HG03196 (cell line): Measurements from ENCODE around the gene APCDD1L.
"Not testable (repeated sequence)": the region's sequence is repeated elsewhere in the genome, so short reads cannot be mapped to it uniquely, and the experiment has no call there.

Source experiments
- ATAC-seq: cut with Tn5 transposase; IDR thresholded peaks from one replicate; pipeline ENCODE4 v1.9.1; 2021; ENCODE audit not compliant: unreplicated experiment

The APCDD1L gene

DNA sequence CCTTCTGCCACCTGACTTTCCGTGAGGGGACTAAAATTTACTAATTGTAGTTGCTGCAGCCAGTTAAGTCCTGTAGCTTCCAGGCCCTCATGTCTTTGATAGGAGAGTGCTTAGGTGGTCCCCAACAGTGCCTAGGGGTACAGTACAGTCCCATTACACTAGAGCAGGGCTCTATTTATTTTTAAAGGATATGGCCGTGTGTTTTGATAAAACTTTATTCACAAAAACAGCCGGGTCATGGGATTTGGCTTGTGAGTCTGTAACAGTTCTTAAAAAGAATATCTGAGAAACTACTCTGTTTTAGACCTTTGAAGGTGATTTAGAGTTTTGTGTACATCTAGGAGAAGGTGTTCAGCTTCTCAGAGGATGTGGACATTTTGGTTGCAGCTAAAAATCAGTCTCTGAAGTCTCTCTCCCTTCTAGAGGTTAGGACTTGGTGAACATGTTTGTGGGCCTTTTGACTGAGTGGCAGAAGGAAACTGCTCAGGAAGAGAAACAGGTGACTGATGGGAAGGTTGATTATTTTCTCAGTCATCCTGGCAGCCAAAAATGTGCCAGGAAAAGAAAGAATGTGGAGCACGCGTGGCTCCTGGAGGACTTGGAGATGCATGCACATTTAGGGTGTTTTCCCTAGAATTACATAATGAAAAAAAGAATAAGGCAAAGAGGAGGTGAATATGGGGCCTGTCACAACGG is 68.8 kb downstream of the APCDD1L start:
- ATAC-seq = no peak

DNA sequence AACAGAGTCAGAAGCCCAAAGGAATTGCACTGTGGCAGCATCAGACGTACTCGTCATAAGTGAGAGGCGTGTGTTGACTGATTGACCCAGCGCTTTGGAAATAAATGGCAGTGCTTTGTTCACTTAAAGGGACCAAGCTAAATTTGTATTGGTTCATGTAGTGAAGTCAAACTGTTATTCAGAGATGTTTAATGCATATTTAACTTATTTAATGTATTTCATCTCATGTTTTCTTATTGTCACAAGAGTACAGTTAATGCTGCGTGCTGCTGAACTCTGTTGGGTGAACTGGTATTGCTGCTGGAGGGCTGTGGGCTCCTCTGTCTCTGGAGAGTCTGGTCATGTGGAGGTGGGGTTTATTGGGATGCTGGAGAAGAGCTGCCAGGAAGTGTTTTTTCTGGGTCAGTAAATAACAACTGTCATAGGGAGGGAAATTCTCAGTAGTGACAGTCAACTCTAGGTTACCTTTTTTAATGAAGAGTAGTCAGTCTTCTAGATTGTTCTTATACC is 70.4 kb downstream of the APCDD1L start:
- no peak for ATAC-seq

DNA sequence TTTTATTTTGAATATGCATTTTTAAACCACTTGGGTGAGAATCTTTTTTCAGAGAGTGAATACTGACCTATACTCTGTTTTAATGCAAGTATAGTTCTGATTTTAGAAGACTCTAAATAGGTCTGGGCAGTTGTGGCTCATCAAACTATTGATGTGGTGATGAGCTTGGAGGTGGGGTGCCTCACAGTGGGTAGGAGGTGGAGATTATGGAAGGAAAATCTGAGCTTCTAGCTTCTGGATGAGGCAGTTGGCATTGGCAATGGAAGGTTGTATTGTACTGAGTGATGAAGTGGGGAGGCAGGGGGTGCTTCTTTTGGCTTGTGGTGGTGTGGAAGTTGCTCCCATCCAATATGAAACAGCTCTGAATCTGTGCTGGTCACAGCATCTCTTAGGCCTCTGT is 73.5 kb downstream of the APCDD1L start:
- ATAC-seq = no peak

DNA sequence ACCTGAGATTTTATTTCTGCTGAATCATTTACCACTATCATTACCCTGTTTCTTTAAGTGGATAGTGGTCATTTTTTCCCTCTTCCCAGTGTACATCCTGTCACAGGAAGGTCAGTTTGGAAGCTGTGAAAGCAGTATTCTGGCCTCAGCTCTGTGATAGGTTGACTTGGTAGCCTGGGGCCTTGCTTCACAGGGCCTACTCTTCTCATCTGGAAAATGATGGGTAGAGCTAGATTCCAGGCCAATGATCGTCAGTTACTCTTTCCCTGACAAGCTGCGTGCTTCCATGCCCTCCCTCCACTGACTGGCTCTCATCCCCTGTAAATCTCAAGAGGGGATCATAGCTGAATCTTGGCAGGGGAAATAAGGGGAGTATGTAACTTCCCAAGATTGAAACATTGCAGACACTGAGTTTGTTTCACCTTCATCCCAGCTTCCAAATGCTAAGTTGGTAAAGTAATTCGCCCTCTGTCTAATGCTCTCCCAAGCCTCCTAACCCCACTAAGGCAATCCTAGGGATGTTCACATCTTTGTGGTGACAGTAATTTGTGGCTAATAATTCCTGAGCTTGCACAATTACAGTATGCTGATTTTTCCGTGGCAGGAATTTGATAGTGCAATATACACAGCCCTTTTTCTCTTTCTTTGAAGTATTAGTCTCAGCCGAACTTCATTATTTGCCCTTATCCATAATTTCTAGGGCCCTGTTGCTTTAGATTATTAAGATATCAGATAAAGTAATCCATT is 75.0 kb downstream of the APCDD1L start:
- no peak for ATAC-seq

GRCh38 chr20:58438970-58439808 is 76.0 kb downstream of the APCDD1L start:
- ATAC-seq = no peak

- ATAC-seq = peak; percentile 67
Observed at GRCh38 chr20:58436868-58437645, 78.1 kb downstream of the APCDD1L start.

DNA sequence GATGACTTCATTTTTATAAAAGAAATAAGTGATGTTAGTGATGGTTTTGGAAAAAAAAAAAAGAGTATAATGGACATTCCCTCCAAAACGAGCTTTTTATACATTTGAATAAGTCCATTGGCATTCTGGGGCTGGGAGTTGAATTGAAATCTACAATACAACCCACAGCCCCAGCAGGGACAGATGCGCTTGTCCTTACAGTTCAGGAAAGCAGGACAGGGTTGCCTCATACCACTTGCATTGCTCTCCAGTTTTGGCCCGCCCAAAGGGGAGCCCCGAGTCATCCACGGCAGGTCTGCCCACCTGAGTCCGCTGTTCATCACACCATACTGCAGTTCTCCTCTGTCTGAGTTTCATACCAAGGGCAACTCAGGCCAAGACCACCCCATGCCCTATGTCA is 80.0 kb downstream of the APCDD1L start:
- ATAC-seq = no peak

- ATAC-seq = no peak
Observed at GRCh38 chr20:58434326-58434725, 80.9 kb downstream of the APCDD1L start.

GRCh38 chr20:58433759-58434158 is 81.4 kb downstream of the APCDD1L start:
- no peak for ATAC-seq

GRCh38 chr20:58433029-58433647 is 82.1 kb downstream of the APCDD1L start:
- no peak for ATAC-seq

DNA sequence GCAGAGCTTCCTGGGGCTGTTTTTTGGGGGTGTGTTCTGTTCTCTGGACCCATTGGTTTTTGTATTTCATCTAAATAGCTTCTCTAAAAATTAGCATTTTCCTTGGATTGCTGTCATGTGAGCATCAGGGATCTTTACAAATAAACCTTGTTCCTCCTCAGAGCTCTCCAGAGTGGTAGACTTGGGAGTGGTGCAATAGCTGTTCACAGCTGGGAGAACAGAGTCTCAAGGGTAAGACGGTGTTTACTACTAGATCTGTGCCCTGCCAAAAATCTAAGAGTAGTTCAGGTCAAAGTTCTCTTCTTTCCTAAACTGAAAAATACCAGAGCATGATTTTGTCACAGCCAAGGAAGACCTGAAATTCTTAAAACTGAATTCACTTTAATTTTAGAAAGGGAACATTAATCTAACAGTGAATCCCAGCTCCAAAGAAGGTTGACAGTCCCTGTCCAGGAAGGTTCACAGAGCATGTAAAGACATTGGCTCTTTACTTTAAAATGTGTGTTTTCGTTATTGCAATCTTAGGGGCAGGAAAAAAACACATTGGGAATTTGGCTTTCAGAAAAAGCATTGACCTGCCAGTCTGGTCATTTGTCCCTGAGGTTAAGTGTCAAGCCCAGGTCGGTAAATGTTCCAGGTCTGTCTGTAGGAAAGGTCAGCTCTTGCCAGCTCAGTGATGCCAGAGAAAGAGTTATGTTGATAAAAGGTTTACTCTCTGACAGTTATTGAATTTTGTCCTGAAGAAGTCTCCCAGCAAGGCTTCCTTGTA is 82.8 kb downstream of the APCDD1L start:
- no peak for ATAC-seq

DNA sequence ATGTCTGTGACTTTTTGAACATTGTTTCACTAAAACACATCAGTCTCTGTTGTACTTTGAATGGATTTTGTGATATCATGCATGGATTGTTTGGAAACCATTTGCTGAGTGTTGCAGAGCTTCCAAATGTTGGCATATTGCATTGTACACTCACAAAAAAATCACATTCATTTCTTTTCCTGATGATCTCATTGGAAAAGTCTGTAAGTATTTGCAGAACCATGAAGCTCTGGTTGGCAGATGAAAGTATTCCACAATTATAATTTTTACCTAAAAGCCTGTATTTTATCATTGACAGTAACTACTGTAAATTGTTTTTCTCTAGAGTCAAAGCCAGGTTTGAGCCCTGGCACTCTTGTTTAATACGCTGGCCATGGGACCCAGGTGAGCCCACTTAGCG is 84.1 kb downstream of the APCDD1L start:
- ATAC-seq = no peak

- ATAC-seq = no peak
Observed at GRCh38 chr20:58429303-58429702, 85.9 kb downstream of the APCDD1L start.

DNA sequence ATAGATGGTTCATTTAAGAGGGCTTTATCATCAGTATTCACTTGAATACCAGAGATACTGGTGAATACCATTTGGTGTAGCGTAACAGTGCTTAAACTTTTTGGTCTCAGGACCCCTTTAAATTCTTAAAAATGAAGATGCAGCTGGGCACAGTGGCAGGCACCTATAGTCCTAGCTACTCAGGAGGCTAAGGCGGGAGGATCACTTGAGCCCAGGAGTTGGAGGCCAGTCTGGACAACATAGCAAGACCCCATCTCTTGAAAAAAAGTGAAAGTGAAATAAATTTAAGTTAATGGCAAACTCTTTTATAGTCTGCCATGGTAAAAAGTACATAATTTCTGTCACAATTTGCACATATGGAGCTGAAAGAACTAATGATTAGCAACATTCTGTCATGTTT is 86.8 kb downstream of the APCDD1L start:
- ATAC-seq = no peak

- not testable (repeated sequence) for ATAC-seq
Observed at GRCh38 chr20:58427571-58427970, 87.6 kb downstream of the APCDD1L start.

GRCh38 chr20:58424218-58424969 is 90.8 kb downstream of the APCDD1L start:
- ATAC-seq = no peak

DNA sequence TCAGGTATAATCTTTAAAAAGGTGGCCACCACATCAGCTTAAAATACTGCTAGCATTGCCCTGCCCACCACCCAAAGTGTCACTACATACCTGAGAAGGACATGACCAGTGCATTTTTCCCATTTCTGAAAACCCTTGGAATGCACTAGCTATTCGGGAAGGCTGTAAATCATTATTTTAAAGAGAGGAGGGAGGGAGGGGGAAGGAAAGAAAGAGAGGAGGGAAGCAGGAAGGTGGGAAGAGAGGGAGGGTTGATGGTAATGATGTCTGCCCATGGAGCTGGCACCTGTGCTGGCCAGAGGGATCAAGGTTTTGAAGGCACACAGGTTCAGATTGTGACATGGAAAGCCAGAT is 93.7 kb downstream of the APCDD1L start:
- ATAC-seq = no peak

- no peak for ATAC-seq
Observed at GRCh38 chr20:58420798-58421496, 94.3 kb downstream of the APCDD1L start.
